ENCODE results near the gene MYLK. TPM values are rescaled to one million over a fixed set of nuclear protein-coding genes. Genes with fewer than 3 reads are reported as not detected.
"Not testable (repeated sequence)": the region's sequence is repeated elsewhere in the genome, so short reads cannot be mapped to it uniquely, and the experiment has no call there.

Gene MYLK
- total RNA-seq, 4 donors from 2014 or later: 9.7 to 92.8 (median 32.5) TPM

DNA sequence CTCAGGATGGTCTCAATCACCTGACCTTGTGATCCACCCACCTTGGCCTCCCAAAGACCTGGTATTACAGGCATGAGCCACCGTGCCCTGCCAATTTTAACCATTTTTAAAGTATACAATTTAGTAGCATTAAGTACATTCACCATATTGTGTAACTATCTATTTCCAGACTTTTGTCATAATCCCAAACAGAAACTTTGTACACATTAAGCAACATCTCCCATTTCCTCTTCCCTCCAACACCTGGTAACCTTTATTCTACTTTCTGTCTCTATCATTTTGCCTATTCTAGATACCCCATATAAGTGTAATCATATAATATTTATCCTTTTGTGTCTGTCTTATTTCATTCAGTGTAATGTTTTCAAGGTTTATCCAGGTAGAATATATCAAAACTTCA, 8.9 kb upstream of the MYLK start:
- no peak for DNase-seq (ENCODE audit: low spot score in 2 of 2)
- TF ChIP-seq, protein P1, sequence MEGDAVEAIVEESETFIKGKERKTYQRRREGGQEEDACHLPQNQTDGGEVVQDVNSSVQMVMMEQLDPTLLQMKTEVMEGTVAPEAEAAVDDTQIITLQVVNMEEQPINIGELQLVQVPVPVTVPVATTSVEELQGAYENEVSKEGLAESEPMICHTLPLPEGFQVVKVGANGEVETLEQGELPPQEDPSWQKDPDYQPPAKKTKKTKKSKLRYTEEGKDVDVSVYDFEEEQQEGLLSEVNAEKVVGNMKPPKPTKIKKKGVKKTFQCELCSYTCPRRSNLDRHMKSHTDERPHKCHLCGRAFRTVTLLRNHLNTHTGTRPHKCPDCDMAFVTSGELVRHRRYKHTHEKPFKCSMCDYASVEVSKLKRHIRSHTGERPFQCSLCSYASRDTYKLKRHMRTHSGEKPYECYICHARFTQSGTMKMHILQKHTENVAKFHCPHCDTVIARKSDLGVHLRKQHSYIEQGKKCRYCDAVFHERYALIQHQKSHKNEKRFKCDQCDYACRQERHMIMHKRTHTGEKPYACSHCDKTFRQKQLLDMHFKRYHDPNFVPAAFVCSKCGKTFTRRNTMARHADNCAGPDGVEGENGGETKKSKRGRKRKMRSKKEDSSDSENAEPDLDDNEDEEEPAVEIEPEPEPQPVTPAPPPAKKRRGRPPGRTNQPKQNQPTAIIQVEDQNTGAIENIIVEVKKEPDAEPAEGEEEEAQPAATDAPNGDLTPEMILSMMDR (IDR thresholded peaks at IDR 0.05): no peak
- no peak for TF ChIP-seq POLR2A (IDR thresholded peaks at IDR 0.05)
- intact Hi-C loops (cut with DNase I; ENCODE audit: low total_unique reads): no loop called here
- 93 to 100% methylated on average over 1 of the region's 1 CpG for WGBS, 2 donors
- no peak overlapping the region for H3K4me3 ChIP-seq (ENCODE audit: low read depth, poor library complexity, severe bottlenecking)

DNA sequence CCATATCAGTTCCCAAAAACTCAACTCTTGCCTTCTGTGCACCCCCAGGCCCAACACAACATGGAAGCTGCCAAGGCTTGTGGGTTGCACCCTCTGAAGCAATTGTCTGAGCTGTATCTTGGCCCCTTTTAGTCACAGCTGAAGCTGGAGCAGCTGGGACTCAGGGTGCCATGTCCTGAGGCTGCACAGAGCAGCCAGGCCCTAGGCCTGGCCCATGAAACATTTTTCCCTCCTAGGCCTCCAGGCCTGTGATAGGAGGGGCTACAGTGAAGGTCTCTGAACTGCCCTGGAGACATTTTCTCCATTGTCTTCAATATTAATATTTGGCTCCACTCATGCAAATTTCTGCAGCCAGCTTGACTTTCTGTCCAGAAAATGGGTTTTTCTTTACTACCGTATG, 8.1 kb upstream of the MYLK start:
- H3K4me3 ChIP-seq (ENCODE audit: low read depth, poor library complexity, severe bottlenecking): no peak overlapping the region
- TF ChIP-seq POLR2A (IDR thresholded peaks at IDR 0.05): no peak
- TF ChIP-seq, protein P1 (IDR thresholded peaks at IDR 0.05): no peak
- DNase-seq (ENCODE audit: low spot score in 2 of 2): no peak
- intact Hi-C loops (cut with DNase I; ENCODE audit: low total_unique reads): no loop called here
- 0 to 3% methylated on average over 1 of the region's 1 CpG for WGBS, 2 donors

DNA sequence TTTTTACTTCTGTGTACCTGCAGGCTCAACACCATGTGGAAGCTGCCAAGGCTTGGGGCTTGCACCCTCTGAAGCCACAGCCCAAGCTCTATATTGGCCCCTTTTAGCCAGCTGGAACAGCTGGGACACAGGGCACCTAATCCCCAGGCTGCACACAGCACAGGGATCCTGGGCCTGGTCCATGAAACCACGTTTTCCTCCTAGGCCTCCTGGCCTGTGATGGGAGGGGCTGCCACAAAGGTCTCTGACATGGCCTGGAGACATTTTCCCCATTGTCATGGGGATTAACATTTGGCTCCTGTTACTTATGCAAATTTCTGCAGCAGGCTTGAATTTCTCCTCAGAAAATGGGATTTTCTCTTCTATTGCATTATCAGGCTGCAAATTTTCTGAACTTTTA, 6.9 kb upstream of the MYLK start:
- H3K4me3 ChIP-seq (ENCODE audit: low read depth, poor library complexity, severe bottlenecking); intact Hi-C loops (cut with DNase I; ENCODE audit: low total_unique reads); DNase-seq (ENCODE audit: low spot score in 2 of 2): not testable (repeated sequence)
- WGBS, 2 donors: 41 to 44% methylated on average over 1 of the region's 1 CpG

DNA sequence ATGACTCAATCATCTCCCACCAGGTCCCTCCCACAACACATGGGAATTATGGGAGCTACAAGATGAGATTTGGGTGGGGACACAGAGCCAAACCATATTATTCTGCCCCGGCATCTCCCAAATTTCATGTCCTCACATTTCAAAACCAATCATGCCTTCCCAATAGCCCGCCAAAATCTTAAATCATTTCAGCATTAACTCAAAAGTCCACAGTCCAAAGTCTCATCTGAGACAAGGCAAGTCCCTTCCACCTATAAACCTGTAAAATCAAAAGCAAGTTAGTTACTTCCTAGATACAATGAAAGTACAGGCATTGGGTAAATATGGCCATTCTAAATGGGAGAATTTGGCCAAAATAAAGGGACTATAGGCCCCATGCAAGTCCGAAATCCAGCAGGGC, 6.0 kb upstream of the MYLK start:
- H3K4me3 ChIP-seq (ENCODE audit: low read depth, poor library complexity, severe bottlenecking); intact Hi-C loops (cut with DNase I; ENCODE audit: low total_unique reads); DNase-seq (ENCODE audit: low spot score in 2 of 2): not testable (repeated sequence)
- 96 to 98% methylated on average over 3 of the region's 3 CpGs for WGBS, 2 donors

DNA sequence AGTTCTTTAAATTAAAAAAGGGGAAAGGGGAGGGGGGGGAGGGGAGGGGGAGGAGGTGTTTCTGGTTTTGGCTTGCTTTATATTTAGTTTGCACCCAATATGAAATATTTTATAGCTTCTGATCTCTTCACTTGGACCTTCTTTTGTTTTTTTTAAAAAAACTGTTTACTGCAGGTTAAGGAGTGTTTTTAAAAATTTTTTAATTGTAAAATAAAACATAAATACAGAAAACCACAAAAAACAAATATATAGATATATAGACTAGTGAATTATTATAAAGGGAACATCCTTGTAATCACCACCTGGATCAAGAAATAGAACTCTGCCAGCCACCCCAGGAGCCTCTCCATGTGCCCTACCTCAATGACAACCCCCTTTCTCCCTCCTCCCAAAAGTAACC, 861 bp upstream of the MYLK start:
- DNase-seq (ENCODE audit: low spot score in 2 of 2): no peak
- no peak overlapping the region for H3K4me3 ChIP-seq (ENCODE audit: low read depth, poor library complexity, severe bottlenecking)
- intact Hi-C loops (cut with DNase I; ENCODE audit: low total_unique reads): no loop called here
- no peak for TF ChIP-seq POLR2A (IDR thresholded peaks at IDR 0.05)
- TF ChIP-seq, protein P1 (IDR thresholded peaks at IDR 0.05): no peak

DNA sequence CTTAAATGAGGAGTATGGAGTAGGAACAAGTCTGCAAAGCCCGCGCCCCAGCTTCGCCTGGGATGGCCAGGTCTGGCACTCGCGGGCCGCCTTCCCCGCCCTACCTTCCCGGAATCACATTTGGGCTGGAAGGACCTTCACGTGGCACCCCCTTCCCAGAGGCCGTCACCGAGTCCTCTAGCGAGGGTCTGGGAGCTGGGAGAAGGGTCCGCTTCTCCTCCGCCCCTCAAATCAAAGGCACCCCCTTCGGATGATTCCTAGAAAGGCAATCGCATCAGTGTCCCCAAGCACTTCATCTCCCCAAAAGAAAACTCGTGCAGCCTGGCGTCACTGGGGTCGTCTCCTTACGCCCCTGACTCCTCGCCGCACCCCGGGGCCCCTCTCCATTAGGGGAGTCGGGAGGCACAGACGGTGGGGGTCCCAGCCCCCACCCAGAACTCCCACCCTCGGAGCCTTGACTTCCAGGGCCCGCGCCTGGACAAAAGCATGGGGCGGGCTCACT, 380 bp downstream of the MYLK start:
- 4 to 8% methylated on average over 24 to 27 of the region's 29 CpGs for WGBS, 2 donors
- no peak for DNase-seq (ENCODE audit: low spot score in 2 of 2)
- intact Hi-C loops (cut with DNase I; ENCODE audit: low total_unique reads): no loop called here
- TF ChIP-seq, protein P1 (IDR thresholded peaks at IDR 0.05): no peak
- TF ChIP-seq POLR2A (IDR thresholded peaks at IDR 0.05): no peak
- H3K4me3 ChIP-seq (ENCODE audit: low read depth, poor library complexity, severe bottlenecking): peak overlapping the region; percentile 23

DNA sequence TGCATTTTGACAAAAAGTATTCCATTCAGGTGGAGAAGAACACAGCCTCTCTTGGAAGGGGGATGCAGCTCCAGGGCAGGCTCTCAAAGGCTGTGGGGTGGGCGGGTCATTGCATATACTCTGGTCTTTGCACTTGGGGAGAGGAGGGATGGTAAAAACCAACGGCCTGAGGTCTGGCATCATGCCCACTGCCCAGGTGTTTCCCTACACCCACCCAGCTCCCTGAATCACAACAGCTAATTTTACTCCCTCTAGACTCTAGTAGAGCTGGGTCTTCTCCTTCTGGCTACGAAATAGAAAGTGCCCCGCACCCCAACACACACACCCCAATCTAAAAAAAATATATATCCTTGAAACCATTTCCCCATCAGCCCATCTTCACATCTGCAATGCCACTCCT, 1.0 kb downstream of the MYLK start:
- 69 to 77% methylated on average over 4 of the region's 4 CpGs for WGBS, 2 donors
- no peak for DNase-seq (ENCODE audit: low spot score in 2 of 2)
- intact Hi-C loops (cut with DNase I; ENCODE audit: low total_unique reads): no loop called here
- no peak overlapping the region for H3K4me3 ChIP-seq (ENCODE audit: low read depth, poor library complexity, severe bottlenecking)
- TF ChIP-seq POLR2A (IDR thresholded peaks at IDR 0.05): no peak

All from lower leg skin (tissue), 4 donors.